Ovary (tissue), 9 donors: ENCODE data around the gene DDRGK1. TPM values are rescaled to one million over a fixed set of nuclear protein-coding genes. Genes with fewer than 3 reads are reported as not detected.

ENCODE experiments used
- DNase-seq, 5 donors: peaks; one replicate each; pipeline ENCODE4 v3.0.0-alpha.2; 2019 to 2020
- H3K27ac ChIP-seq, 2 donors: fragments of 200-600 bp; one replicate each; pipeline versions ENCODE4 v1.5.1 to v1.8.0; 2019 to 2022
- H3K27me3 ChIP-seq: fragments of 200-600 bp; one replicate; pipeline ENCODE4 v1.8.0; 2022
- H3K36me3 ChIP-seq: fragments of 200-600 bp; sonication (generic); one replicate; pipeline ENCODE4 v1.5.1; 2019
- H3K4me1 ChIP-seq: one replicate; pipeline ENCODE4 v1.8.1; 2013; ENCODE audit warnings: mild to moderate bottlenecking, moderate library complexity; ENCODE audit not compliant: insufficient read depth
- H3K4me3 ChIP-seq: fragments of 200-600 bp; sonication (generic); one replicate; pipeline ENCODE4 v1.5.1; 2017
- H3K9me3 ChIP-seq, 2 donors: fragments of 200-600 bp in 1 of 2; sonication (generic) in 1 of 2; one replicate each; pipeline versions ENCODE4 v1.5.1 to v1.8.1; 2013 to 2019; ENCODE audit warnings: mild to moderate bottlenecking in 1 of 2, moderate library complexity in 1 of 2
- CTCF ChIP-seq, 3 donors: fragments of 450-650 bp in 2 of 3; fragments of 200-600 bp in 1 of 3; IDR thresholded peaks; one replicate each; pipeline versions ENCODE4 v1.5.1 to v1.8.0; 2016 to 2022; ENCODE audit warnings: antibody characterized with exemption in 3 of 3, mild to moderate bottlenecking in 1 of 3
- EP300 ChIP-seq: sonication (generic); formaldehyde crosslinking; IDR thresholded peaks from one replicate; pipeline ENCODE4 v1.6.1; 2017; ENCODE audit warnings: antibody characterized with exemption
- POLR2A ChIP-seq: fragments of 450-650 bp; IDR thresholded peaks from one replicate; pipeline ENCODE4 v1.6.1; 2017; ENCODE audit warnings: antibody characterized with exemption, mild to moderate bottlenecking, moderate library complexity
- WGBS, 3 donors: extraction: QIAGEN DNeasy Blood & Tissue Kit in 1 of 3; methylation state at CpG; one replicate each; pipeline versions ENCODE4 v1.1.5 to v1.1.7; 2013 to 2017; 5-methylcytosine and 5-hydroxymethylcytosine counted together
- intact Hi-C, 4 donors: fragments of 100-400 bp; cut with DNase I; formaldehyde crosslinking; loops; one replicate each; pipeline versions ENCODE4 v1.11.0 to v1.15.1; 2022 to 2023
- polyA plus RNA-seq, 2 donors: library from polyadenylated mRNA; stranded (reverse); fragments of 200-250 nt in 1 of 2; fragments of 350-450 nt in 1 of 2; fragmentation: Illumina TruSeq in 1 of 2; extraction: RNeasy Lipid Tissue Mini Kit (QIAGEN cat#74804) in 1 of 2; gene quantifications; one replicate each; pipeline ENCODE4 v1.2.3, GENCODE V29; 2013 to 2014
- total RNA-seq, 7 donors: library from RNA; depleted of rRNA in 2 of 7; stranded (reverse); fragments of >200 nt in 2 of 7; fragmentation: NEBNext Ultra II Directional in 3 of 7; extraction: Animal tissue kit (Norgen Biotek cat#: 25700) in 3 of 7; gene quantifications; one replicate each; pipeline versions ENCODE4 v1.1.0 to v1.2.4, GENCODE V29; 2016 to 2023
- donor health status: DM: no; HTN: no; CAD: no; lungs with moderate emphysema.
- donor health status: DM: no; HTN: no; CAD: no.
- donor health status: Bipolar disorder and iron deficiency.
- donor health status: DM: yes; HTN: yes; CAD: no.
- donor health status: DM: no; HTN: no; CAD: no.
- donor health status: DM: yes; HTN: yes; CAD: no.

DDRGK1 gene
- total and polyA plus RNA-seq, 9 donors = 38.5 to 63.9 (median 52.5) TPM

- Histone ChIP-seq H3K36me3 (no peaks in the 10 kb centered on the region), H3K4me1 (no peaks in the 10 kb centered on the region), H3K27me3 (no peaks in the 10 kb centered on the region), H3K9me3 (no peaks in the 10 kb centered on the region), H3K27ac (peak overlapping the region in 1 of 2 donors; percentile 35), H3K4me3 (no peak overlapping the region)
- no peak for DNase-seq
- WGBS, 3 donors = 75 to 90% (median 89%) methylated on average over 38 to 41 of the region's 41 CpGs
- no peak for TF ChIP-seq EP300
- TF ChIP-seq CTCF (IDR thresholded peaks at IDR 0.05) = no peak
- TF ChIP-seq POLR2A = no peak
- intact Hi-C loops = no loop called here
These were observed 39.6 kb downstream of the DDRGK1 start for GRCh38 chr20:3164763-3165410.

GRCh38 chr20:3164043-3164762 lies 40.3 kb downstream of the DDRGK1 start:
- no peaks in the 10 kb centered on the region for H3K36me3 ChIP-seq
- H3K9me3 ChIP-seq = no peaks in the 10 kb centered on the region
- no peak for TF ChIP-seq CTCF (IDR thresholded peaks at IDR 0.05)
- no peak for TF ChIP-seq POLR2A
- TF ChIP-seq EP300 = no peak
- H3K4me1 ChIP-seq = no peaks in the 10 kb centered on the region
- H3K27ac ChIP-seq = no peak overlapping the region
- DNase-seq = no peak
- intact Hi-C loops = no loop called here
- WGBS, 3 donors = 80 to 92% (median 86%) methylated on average over 32 of the region's 32 CpGs
- no peaks in the 10 kb centered on the region for H3K27me3 ChIP-seq
- no peak overlapping the region for H3K4me3 ChIP-seq

- Histone ChIP-seq H3K9me3 (no peaks in the 10 kb centered on the region), H3K27ac (no peak overlapping the region), H3K36me3 (no peaks in the 10 kb centered on the region), H3K4me1 (peaks cover 5% of the 10 kb centered on the region), H3K27me3 (no peaks in the 10 kb centered on the region), H3K4me3 (no peak overlapping the region)
- no peak for TF ChIP-seq CTCF (IDR thresholded peaks at IDR 0.05)
- TF ChIP-seq EP300 = no peak
- TF ChIP-seq POLR2A = no peak
- no peak for DNase-seq
- intact Hi-C loops = no loop called here
- WGBS, 3 donors = 85 to 87% (median 86%) methylated on average over 14 of the region's 14 CpGs
These were observed 41.1 kb downstream of the DDRGK1 start for GRCh38 chr20:3163099-3164042.

- H3K36me3 ChIP-seq = no peaks in the 10 kb centered on the region
- no peak for DNase-seq
- no peak overlapping the region for H3K27ac ChIP-seq
- intact Hi-C loops = no loop called here
- H3K4me3 ChIP-seq = no peak overlapping the region
- H3K4me1 ChIP-seq = peaks cover 8% of the 10 kb centered on the region
- WGBS, 3 donors = 49 to 60% (median 52%) methylated on average over 11 of the region's 11 CpGs
- TF ChIP-seq POLR2A (no peak), EP300 (no peak), CTCF (IDR thresholded peaks at IDR 0.05) (no peak)
- H3K9me3 ChIP-seq = no peaks in the 10 kb centered on the region
- no peaks in the 10 kb centered on the region for H3K27me3 ChIP-seq
These were observed 42.3 kb downstream of the DDRGK1 start for GRCh38 chr20:3162080-3162611.
